DOHH2 (cell line): ENCODE data around the gene USE1.

Experiments
- H3F3A ChIP-seq: fragments of 200-600 bp; sonication (generic), shearing (Covaris generic); 2 replicates; pipeline ENCODE4 v1.6.0; 2016; ENCODE audit warnings: antibody characterized with exemption, mild to moderate bottlenecking; ENCODE audit not compliant: control insufficient read depth, insufficient read depth
- H3K27ac ChIP-seq: fragments of 200-600 bp; sonication (generic); 2 replicates; pipeline ENCODE4 v1.5.1; 2014; ENCODE audit warnings: low read depth, mild to moderate bottlenecking, low read length, moderate library complexity
- H3K27me3 ChIP-seq: fragments of 200-600 bp; sonication (generic); 2 replicates; pipeline ENCODE4 v1.6.1; 2014; ENCODE audit warnings: mild to moderate bottlenecking, low read length, mixed read lengths; ENCODE audit not compliant: control insufficient read depth
- H3K36me3 ChIP-seq: fragments of 200-600 bp; sonication (generic); 2 replicates; pipeline ENCODE4 v1.6.1; 2014; ENCODE audit warnings: mild to moderate bottlenecking, low read length, moderate library complexity, mixed read lengths; ENCODE audit not compliant: control insufficient read depth
- H3K4me1 ChIP-seq: fragments of 200-600 bp; sonication (generic); 2 replicates; pipeline ENCODE4 v1.6.1; 2014; ENCODE audit warnings: mild to moderate bottlenecking, low read length, mixed read lengths; ENCODE audit not compliant: control insufficient read depth
- H3K4me2 ChIP-seq: fragments of 200-600 bp; sonication (generic); 2 replicates; pipeline ENCODE4 v1.6.0; 2014; ENCODE audit warnings: mild to moderate bottlenecking, low read length, moderate library complexity
- H3K4me3 ChIP-seq: fragments of 200-600 bp; sonication (generic); 2 replicates; pipeline ENCODE4 v1.5.1; 2014; ENCODE audit warnings: mild to moderate bottlenecking, low read length, mixed read lengths
- H3K79me2 ChIP-seq: fragments of 200-600 bp; sonication (generic); 2 replicates; pipeline ENCODE4 v1.6.1; 2014; ENCODE audit warnings: mild to moderate bottlenecking, low read length, mixed read lengths; ENCODE audit not compliant: control insufficient read depth
- H3K9me2 ChIP-seq: fragments of 200-600 bp; sonication (generic); replicated peaks from 2 replicates; pipeline ENCODE4 v1.6.1; 2014; ENCODE audit warnings: mild to moderate bottlenecking, low read length, mixed read lengths; ENCODE audit not compliant: control insufficient read depth
- H3K9me3 ChIP-seq: fragments of 200-600 bp; sonication (generic); 2 replicates; pipeline ENCODE4 v1.6.1; 2014; ENCODE audit warnings: antibody characterized with exemption, low read length, mixed read lengths; ENCODE audit not compliant: control insufficient read depth, insufficient read depth
- H4K20me1 ChIP-seq: fragments of 200-600 bp; sonication (generic); 2 replicates; pipeline ENCODE4 v1.6.0; 2014; ENCODE audit warnings: low read depth, mild to moderate bottlenecking, antibody characterized with exemption, low read length, moderate library complexity; ENCODE audit not compliant: control insufficient read depth, insufficient read depth
- CTCF ChIP-seq: fragments of 200-600 bp; sonication (generic); IDR thresholded peaks from one replicate; pipeline ENCODE4 v1.5.1; 2014; ENCODE audit warnings: antibody characterized with exemption, mild to moderate bottlenecking, low read depth, low read length; ENCODE audit not compliant: poor library complexity, severe bottlenecking
- EZH2phosphoT487 ChIP-seq: fragments of 200-600 bp; sonication (generic); IDR thresholded peaks from 2 replicates; pipeline ENCODE4 v1.6.1; 2017; ENCODE audit warnings: borderline replicate concordance, mild to moderate bottlenecking, antibody characterized with exemption, low read length, moderate library complexity, mixed read lengths

USE1 gene

DNA sequence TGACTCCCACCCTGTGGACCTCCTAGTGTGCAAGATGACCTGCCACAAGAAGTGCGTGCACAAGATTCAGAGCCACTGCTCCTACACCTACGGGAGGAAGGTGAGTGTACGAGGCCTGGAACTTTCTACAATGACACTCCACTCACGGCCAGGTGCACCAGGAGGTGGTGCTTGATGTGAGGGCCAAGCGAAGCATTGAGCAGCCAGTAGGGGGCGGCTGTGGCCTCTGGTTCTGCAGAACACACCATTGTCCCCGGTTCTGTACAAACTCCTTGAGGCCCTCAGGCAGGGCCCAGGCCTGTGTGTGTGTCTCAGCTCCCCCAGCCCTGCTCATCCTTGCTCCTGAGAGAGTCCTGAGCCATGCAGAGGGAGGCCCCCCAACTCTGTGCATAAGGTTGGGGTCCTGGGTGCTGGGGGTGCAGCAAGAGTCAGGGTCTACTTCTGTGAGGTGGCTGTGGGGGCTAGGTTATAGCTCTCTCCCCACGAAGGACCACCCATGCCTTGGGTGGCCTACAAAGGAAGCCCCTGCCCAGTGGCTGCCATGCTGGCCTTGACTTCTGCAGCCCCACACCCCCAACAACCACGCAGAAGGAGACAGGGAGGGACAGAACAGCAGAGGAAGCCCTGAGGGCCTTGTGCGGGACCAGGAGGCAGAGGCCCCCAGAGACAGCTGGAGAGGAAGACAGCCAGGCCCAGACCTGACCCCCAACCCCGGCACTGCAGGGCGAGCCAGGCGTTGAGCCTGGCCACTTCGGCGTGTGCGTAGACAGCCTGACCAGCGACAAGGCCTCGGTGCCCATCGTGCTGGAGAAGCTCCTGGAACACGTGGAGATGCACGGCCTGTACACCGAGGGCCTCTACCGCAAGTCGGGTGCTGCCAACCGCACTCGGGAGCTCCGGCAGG lies 9.7 kb upstream of the USE1 start:
- Histone ChIP-seq H3K4me2 (no peak overlapping the region), H4K20me1 (peaks cover 3% of the 10 kb centered on the region; the same call in 1 of the 2 replicates), H3F3A (peaks cover 8% of the 10 kb centered on the region), H3K9me3 (no peaks in the 10 kb centered on the region), H3K4me1 (peaks cover 41% of the 10 kb centered on the region), H3K27me3 (no peaks in the 10 kb centered on the region), H3K9me2 (no peaks in the 10 kb centered on the region), H3K27ac (no peak overlapping the region), H3K79me2 (no peaks in the 10 kb centered on the region; the same call in 1 of the 2 replicates), H3K4me3 (no peak overlapping the region), H3K36me3 (peaks cover 75% of the 10 kb centered on the region)
- TF ChIP-seq CTCF (peak; percentile 90), EZH2phosphoT487 (no peak)

GRCh38 chr19:17206736-17207581 lies 8.2 kb upstream of the USE1 start:
- peaks cover 74% of the 10 kb centered on the region for H3K36me3 ChIP-seq
- no peak for TF ChIP-seq EZH2phosphoT487
- TF ChIP-seq CTCF, result no peak

DNA sequence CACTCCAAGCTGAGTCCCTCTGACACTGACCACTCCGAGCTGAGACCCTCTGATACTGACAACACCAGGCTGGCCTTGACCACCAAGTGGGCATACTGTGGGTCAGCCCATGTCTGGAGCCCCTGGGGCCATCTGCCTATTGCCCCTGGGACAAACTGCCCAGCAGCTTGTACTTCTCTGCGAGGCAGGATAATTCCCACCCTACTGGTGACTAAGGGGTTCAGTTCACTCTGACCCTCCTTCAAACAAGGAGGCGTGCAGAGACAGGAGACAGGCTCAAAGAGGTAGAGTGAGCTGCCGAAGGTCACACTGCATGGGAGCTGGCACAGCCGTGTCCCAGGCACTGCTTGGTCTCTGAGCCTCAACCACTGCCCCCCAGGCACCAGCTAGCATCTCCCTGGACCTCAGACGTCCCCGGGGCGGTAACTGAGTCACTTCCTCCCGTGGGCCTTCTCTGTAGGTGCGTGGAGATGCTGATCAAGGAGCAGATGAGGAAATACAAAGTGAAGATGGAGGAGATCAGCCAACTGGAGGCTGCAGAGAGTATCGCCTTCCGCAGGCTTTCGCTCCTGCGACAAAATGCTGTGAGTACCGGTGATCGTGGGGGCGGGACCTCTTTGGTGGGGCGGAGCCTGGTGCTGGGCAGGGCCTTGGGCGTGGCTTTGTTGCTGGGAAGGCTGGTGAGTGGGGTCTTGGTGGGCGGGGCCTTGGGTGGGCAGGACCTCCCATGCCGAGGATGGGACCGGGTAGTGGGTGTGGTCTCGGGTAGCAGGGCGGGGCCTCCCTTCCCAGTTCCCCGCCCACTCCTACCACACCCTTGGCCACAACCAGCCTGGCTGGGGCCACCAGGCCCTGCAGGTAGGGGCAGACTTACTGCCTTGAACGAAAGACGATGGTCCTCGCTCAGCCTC lies 5.8 kb upstream of the USE1 start:
- H4K20me1 ChIP-seq, result peaks cover 3% of the 10 kb centered on the region; the same call in 1 of the 2 replicates
- H3K4me2 ChIP-seq, result peak overlapping the region; percentile 62
- H3K27ac ChIP-seq, result peak overlapping the region; percentile 53
- no peaks in the 10 kb centered on the region for H3K9me2 ChIP-seq
- peaks cover 8% of the 10 kb centered on the region for H3F3A ChIP-seq
- peaks cover 69% of the 10 kb centered on the region for H3K36me3 ChIP-seq
- TF ChIP-seq EZH2phosphoT487 (no peak), CTCF (no peak)
- peak overlapping the region; percentile 38 for H3K4me3 ChIP-seq
- H3K27me3 ChIP-seq, result no peaks in the 10 kb centered on the region
- H3K9me3 ChIP-seq, result no peaks in the 10 kb centered on the region
- peaks cover under 1% of the 10 kb centered on the region; the same call in 1 of the 2 replicates for H3K79me2 ChIP-seq
- H3K4me1 ChIP-seq, result peaks cover 49% of the 10 kb centered on the region

More at GRCh38 chr19:17206736-17207581, 8.2 kb upstream of the USE1 start:
- no peak overlapping the region for H3K4me3 ChIP-seq
- H3K9me2 ChIP-seq, result no peaks in the 10 kb centered on the region
- H3K27me3 ChIP-seq, result no peaks in the 10 kb centered on the region
- peaks cover 3% of the 10 kb centered on the region; the same call in 1 of the 2 replicates for H4K20me1 ChIP-seq
- H3K27ac ChIP-seq, result no peak overlapping the region
- no peak overlapping the region for H3K4me2 ChIP-seq
- H3K9me3 ChIP-seq, result no peaks in the 10 kb centered on the region
- no peaks in the 10 kb centered on the region; the same call in 1 of the 2 replicates for H3K79me2 ChIP-seq
- peaks cover 52% of the 10 kb centered on the region for H3K4me1 ChIP-seq
- H3F3A ChIP-seq, result peaks cover 8% of the 10 kb centered on the region
